Psoas muscle (tissue), 8 donors: ENCODE measurements around the gene PRR15. TPM values are rescaled to one million over a fixed set of nuclear protein-coding genes. Genes with fewer than 3 reads are reported as not detected.

ENCODE experiments used
- ATAC-seq, 4 donors: fragments of 200-7000 bp; cut with Tn5 transposase; one replicate each; pipeline ENCODE4 v1.9.1; 2020; ENCODE audit warnings: moderate library complexity in 3 of 4, mild to moderate bottlenecking in 2 of 4
- DNase-seq, 2 donors: peaks; one replicate each; pipeline ENCODE4 v3.0.0-alpha.2; 2020
- H3K27ac ChIP-seq: fragments of 200-600 bp; one replicate; pipeline ENCODE4 v1.8.0; 2022
- H3K27me3 ChIP-seq, 3 donors: fragments of 200-600 bp in 1 of 3; one replicate each; pipeline versions ENCODE4 v1.6.1 to v1.8.0; 2013 to 2022; ENCODE audit warnings: low read length in 2 of 3, mild to moderate bottlenecking in 2 of 3, moderate library complexity in 1 of 3; ENCODE audit not compliant: insufficient read depth in 3 of 3
- H3K36me3 ChIP-seq, 2 donors: fragments of 200-600 bp in 1 of 2; one replicate each; pipeline versions ENCODE4 v1.6.1 to v1.8.0; 2013 to 2022; ENCODE audit warnings: low read depth in 1 of 2, mild to moderate bottlenecking in 1 of 2, moderate library complexity in 1 of 2; ENCODE audit not compliant: insufficient read depth in 1 of 2
- H3K4me1 ChIP-seq: fragments of 200-600 bp; one replicate; pipeline ENCODE4 v1.8.0; 2022
- H3K4me3 ChIP-seq: fragments of 200-600 bp; one replicate; pipeline ENCODE4 v1.8.0; 2022; ENCODE audit warnings: mild to moderate bottlenecking
- H3K9me3 ChIP-seq: fragments of 200-600 bp; one replicate; pipeline ENCODE4 v1.8.0; 2022
- WGBS, 3 donors: extraction: QIAGEN DNeasy Blood & Tissue Kit; methylation state at CpG; one replicate each; pipeline versions ENCODE4 v1.1.6 to v1.1.7; 2013; 5-methylcytosine and 5-hydroxymethylcytosine counted together
- intact Hi-C, 2 donors: fragments of 100-400 bp; cut with DNase I; formaldehyde crosslinking; loops; one replicate each; pipeline versions ENCODE4 v1.11.0 to v1.14.2; 2022
- long read RNA-seq, 2 donors: library from polyadenylated mRNA; unstranded; transcript quantifications; one replicate each; pipeline ENCODE4 v2.0.0, GENCODE V29; 2021
- polyA plus RNA-seq, 3 donors: library from polyadenylated mRNA; stranded (reverse); fragments of 200-250 nt; gene quantifications; one replicate each; pipeline ENCODE4 v1.2.3, GENCODE V29; 2013
- total RNA-seq, 4 donors: library from RNA; stranded (reverse); fragmentation: NEBNext Ultra II Directional in 2 of 4; extraction: Animal tissue kit (Norgen Biotek cat#: 25700) in 2 of 4; gene quantifications; one replicate each; pipeline versions ENCODE4 v1.2.1 to v1.2.4, GENCODE V29; 2021 to 2023
- TF ChIP-seq, protein P1 (sequence below): fragments of 200-600 bp; IDR thresholded peaks from one replicate; pipeline ENCODE4 v1.8.0; 2022; ENCODE audit warnings: antibody characterized with exemption
- donor health status: healthy with polysubstance abuse.
- donor health status: DM: no; HTN: no; CAD: no; lungs with moderate emphysema.
- donor health status: Bipolar disorder and iron deficiency.
- donor health status: healthy.
- donor health status: DM: yes; HTN: yes; CAD: no.
- donor health status: DM: no; HTN: no; CAD: no.
- donor health status: DM: no; HTN: no; CAD: no.
- donor health status: DM: yes; HTN: yes; CAD: no.

PRR15 gene, protein sequence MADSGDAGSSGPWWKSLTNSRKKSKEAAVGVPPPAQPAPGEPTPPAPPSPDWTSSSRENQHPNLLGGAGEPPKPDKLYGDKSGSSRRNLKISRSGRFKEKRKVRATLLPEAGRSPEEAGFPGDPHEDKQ
- under 1 TPM in 2 of 4 donors, not detected in 2; 0.13 to 0.32 TPM for total RNA-seq
- under 1 TPM in 2 of 3 donors, not detected in 1; 0.05 to 0.08 TPM for polyA plus RNA-seq
- long read RNA-seq, donor 1: 0 reads
- long read RNA-seq, donor 2: 0 reads

DNA sequence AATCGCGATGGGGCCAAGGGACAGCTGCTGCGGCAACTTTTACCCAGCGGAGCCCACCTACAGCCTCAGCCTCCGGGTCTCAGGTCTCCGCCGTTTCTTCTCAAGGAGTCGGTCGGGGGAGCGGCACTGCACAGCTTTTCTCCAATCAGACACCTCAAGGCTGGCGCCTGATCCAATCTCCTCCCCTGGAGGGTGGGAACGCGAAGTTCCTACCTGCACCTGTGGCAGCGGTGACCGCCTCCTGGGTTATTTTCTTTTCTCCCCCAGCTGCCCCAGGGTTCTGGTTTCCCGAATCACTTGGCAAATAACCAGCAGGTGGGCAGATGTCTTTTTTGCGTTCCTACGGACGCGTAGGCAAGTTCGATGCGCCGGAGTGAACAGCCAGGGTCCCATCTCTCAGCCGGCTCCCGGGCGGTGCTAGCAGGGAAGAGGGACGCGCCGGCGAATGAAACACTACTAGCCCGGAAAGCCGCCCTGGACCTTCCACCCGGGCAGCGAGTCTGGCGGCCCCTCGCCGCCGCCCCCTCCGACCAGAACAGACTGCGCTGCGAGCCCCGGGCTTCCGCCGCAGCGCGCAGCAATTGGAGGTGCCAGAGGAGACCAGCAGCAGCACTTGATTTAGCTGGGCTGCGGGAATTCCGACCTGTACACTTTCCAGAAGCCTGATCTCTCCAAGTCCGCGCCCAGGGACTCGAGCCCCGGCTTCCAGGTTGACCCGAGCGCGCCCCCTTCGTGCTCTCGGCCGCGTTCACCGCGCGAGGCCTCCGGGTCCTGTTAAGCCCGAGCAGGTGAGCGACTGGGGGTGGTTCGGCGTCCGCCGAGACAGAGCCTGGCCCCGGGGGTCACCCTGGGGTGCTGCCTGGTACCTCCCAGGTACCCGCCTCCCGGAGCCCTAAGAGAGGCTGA lies at the start of gene PRR15:
Gene PRR15 (plus strand): TSS at position 246 of the 906 bp plus-strand sequence. CDS start 2,495 bp downstream, outside the sequence.
- H3K36me3 ChIP-seq: no peaks in the 10 kb centered on the region
- DNase-seq: peak; percentile 24 to 52
- peak within 1 kb of the TSS; percentile 71 for H3K4me3 ChIP-seq
- H3K27me3 ChIP-seq: peaks cover 3 to 91% (median 28%) of the 10 kb centered on the region in 3 donors
- 1 to 2% (median 1%) methylated on average over 66 to 72 of the region's 72 CpGs for WGBS, 3 donors
- peaks cover 26% of the 10 kb centered on the region for H3K4me1 ChIP-seq
- intact Hi-C loops: no loop called here
- H3K27ac ChIP-seq: no peak within 1 kb of the TSS
- peak; percentile 28 to 57 (median 42) for ATAC-seq
- no peaks in the 10 kb centered on the region for H3K9me3 ChIP-seq
- TF ChIP-seq, protein P1, sequence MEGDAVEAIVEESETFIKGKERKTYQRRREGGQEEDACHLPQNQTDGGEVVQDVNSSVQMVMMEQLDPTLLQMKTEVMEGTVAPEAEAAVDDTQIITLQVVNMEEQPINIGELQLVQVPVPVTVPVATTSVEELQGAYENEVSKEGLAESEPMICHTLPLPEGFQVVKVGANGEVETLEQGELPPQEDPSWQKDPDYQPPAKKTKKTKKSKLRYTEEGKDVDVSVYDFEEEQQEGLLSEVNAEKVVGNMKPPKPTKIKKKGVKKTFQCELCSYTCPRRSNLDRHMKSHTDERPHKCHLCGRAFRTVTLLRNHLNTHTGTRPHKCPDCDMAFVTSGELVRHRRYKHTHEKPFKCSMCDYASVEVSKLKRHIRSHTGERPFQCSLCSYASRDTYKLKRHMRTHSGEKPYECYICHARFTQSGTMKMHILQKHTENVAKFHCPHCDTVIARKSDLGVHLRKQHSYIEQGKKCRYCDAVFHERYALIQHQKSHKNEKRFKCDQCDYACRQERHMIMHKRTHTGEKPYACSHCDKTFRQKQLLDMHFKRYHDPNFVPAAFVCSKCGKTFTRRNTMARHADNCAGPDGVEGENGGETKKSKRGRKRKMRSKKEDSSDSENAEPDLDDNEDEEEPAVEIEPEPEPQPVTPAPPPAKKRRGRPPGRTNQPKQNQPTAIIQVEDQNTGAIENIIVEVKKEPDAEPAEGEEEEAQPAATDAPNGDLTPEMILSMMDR: no peak

DNA sequence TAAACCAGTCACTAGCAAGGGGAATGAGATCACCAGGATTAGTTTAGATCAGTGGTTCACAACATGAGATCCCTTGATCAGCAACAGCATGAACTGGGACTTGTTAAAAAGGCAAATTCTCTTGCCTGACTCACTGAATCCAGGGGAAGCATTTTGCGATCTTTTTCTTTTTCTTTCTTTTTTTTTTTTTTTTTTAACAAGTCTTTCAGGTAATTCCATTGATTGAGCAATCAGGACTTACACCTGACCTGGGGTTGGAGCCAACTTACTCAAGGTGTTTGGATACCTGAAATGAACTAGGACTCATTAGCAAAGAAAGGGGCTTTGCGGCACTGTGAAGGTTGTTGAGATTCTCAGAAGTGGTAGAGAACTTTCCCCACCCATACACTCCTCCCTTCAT lies 47.1 kb upstream of the PRR15 start:
- WGBS, 3 donors: 95 to 96% (median 96%) methylated on average over 2 of the region's 2 CpGs
- ATAC-seq: no peak

DNA sequence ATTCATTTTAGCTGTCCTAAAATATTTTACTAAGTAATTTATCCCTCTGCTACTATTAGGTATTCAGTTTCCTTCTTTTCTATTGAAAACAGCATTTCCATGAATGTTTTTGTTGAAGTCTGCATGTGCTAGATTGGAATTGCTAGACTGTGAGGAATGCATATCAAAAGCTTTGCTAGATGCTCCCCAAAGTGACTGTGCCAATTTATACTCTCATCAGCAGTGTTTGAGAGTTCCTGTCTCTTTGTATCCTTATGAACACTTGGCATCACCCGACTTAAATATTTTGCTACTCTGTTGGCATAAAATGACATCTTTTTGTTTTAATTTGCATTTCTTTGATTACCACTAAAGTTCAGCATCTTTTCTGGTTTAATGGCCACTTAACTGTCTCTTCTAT lies 45.0 kb upstream of the PRR15 start:
- TF ChIP-seq, protein P1: no peak
- H3K36me3 ChIP-seq: no peaks in the 10 kb centered on the region
- H3K9me3 ChIP-seq: peaks cover 4% of the 10 kb centered on the region
- no peaks in the 10 kb centered on the region for H3K27me3 ChIP-seq
- H3K27ac ChIP-seq: no peak overlapping the region
- 31 to 39% (median 33%) methylated on average over 1 of the region's 1 CpG for WGBS, 3 donors
- ATAC-seq (no peak), DNase-seq (no peak)
- no peak overlapping the region for H3K4me3 ChIP-seq
- intact Hi-C loops: no loop called here
- no peaks in the 10 kb centered on the region for H3K4me1 ChIP-seq

More for the DNA sequence above, 47.1 kb upstream of the PRR15 start:
- peaks cover 4% of the 10 kb centered on the region for H3K9me3 ChIP-seq
- no peaks in the 10 kb centered on the region for H3K27me3 ChIP-seq
- no peaks in the 10 kb centered on the region for H3K36me3 ChIP-seq
- no peaks in the 10 kb centered on the region for H3K4me1 ChIP-seq
- no peak overlapping the region for H3K27ac ChIP-seq
- TF ChIP-seq, protein P1: no peak
- intact Hi-C loops: no loop called here
- no peak for DNase-seq
- H3K4me3 ChIP-seq: no peak overlapping the region

DNA sequence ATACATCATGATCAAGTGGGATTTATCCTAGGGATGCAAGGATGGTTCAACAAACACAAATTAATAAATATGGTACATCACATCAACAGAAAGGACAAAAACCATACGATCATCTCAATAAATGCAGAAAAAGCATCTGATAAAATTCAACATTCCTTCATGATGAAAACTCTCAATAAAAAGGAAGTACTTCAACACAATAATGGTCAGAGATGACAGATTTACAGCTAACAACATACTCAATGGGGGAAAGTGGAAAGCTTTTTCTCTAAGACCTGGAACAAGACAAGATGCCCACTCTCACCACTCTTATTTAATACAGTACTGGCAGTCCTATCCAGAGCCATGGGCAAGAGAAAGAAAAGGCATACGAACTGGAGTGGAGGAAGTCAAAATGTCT lies 39.9 kb upstream of the PRR15 start:
- TF ChIP-seq, protein P1: no peak
- peaks cover 4% of the 10 kb centered on the region for H3K9me3 ChIP-seq
- no peaks in the 10 kb centered on the region for H3K36me3 ChIP-seq
- no peaks in the 10 kb centered on the region for H3K4me1 ChIP-seq
- ATAC-seq (no peak), DNase-seq (no peak)
- H3K27ac ChIP-seq: no peak overlapping the region
- WGBS, 3 donors: 74 to 85% (median 78%) methylated on average over 2 of the region's 2 CpGs
- no peaks in the 10 kb centered on the region for H3K27me3 ChIP-seq
- intact Hi-C loops: no loop called here
- H3K4me3 ChIP-seq: no peak overlapping the region
